BLaER1 treated with 17β-estradiol and CSF1 and Interleukin-3, amounts not matched to agents 10 nM and 100 nM (cell line): ENCODE measurements around the gene PHEX.
A peak's percentile ranks its signal among the peaks of the same experiment; 100 is the strongest.

Source experiments
- H3K27ac ChIP-seq, 11 experiments: shearing (Covaris generic); formaldehyde crosslinking; 2 replicates each; pipeline ENCODE4 v1.8.1; 2022
- H3K27me3 ChIP-seq, 11 experiments: shearing (Covaris generic); formaldehyde crosslinking; 2 replicates each; pipeline ENCODE4 v1.8.1; 2022
- H3K36me3 ChIP-seq, 11 experiments: shearing (Covaris generic); formaldehyde crosslinking; 2 replicates each; pipeline ENCODE4 v1.8.1; 2022
- H3K4me1 ChIP-seq, 10 experiments: shearing (Covaris generic); formaldehyde crosslinking; 2 replicates each; pipeline ENCODE4 v1.8.1; 2022
- H3K4me2 ChIP-seq, 11 experiments: shearing (Covaris generic); formaldehyde crosslinking; 2 replicates each; pipeline ENCODE4 v1.8.1; 2022
- H3K4me3 ChIP-seq, 10 experiments: shearing (Covaris generic); formaldehyde crosslinking; 2 replicates each; pipeline ENCODE4 v1.8.1; 2022
- H3K9ac ChIP-seq, 11 experiments: shearing (Covaris generic); formaldehyde crosslinking; 2 replicates each; pipeline ENCODE4 v1.8.1; 2022
- H3K9me3 ChIP-seq, 11 experiments: shearing (Covaris generic); formaldehyde crosslinking; replicated peaks in 1 of 11; 2 replicates each; pipeline ENCODE4 v1.8.1; 2022
- H4K20me1 ChIP-seq, 11 experiments: shearing (Covaris generic); formaldehyde crosslinking; 2 replicates each; pipeline ENCODE4 v1.8.1; 2022
- Cebpa-rat ChIP-seq, 11 experiments: shearing (Covaris generic); IDR thresholded peaks; 2 replicates each; pipeline ENCODE4 v1.8.1; 2022

The PHEX gene

GRCh38 chrX:22121161-22121560 is 89.0 kb downstream of the PHEX start:
- Histone ChIP-seq H3K4me1 (peaks cover 0 to 3% (median 0%) of the 10 kb centered on the region in 10 experiments; a peak in 5 of 20 replicates), H3K9me3 (no peaks in the 10 kb centered on the region), H3K9ac (no peak overlapping the region), H3K36me3 (no peaks in the 10 kb centered on the region), H3K4me3 (no peak overlapping the region), H3K27ac (no peak overlapping the region), H3K4me2 (no peak overlapping the region), H3K27me3 (no peaks in the 10 kb centered on the region), H4K20me1 (no peaks in the 10 kb centered on the region)
- no peak for TF ChIP-seq Cebpa-rat (IDR thresholded peaks at IDR 0.05)

DNA sequence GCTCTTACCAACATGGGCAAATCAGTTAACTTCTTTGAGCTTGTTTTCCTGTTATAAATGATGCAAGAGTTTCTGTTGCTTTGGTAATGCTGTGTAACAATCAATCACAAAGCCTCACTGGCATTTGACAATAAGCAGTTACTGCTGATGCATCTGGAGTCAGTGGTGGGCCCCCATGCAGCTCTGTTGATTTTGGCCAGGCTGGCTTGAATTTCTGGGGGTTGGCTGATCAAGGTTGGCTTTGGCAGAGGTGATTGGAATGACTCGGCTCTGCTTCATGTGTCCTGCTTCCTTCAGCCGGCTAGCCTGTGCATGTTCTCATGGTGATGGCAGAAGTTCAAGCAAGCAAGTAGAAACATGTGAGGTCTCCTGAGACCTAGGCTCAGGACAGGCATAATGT is 90.4 kb downstream of the PHEX start:
- Histone ChIP-seq H3K4me2 (no peak overlapping the region), H3K9ac (no peak overlapping the region), H3K9me3 (no peaks in the 10 kb centered on the region), H3K27ac (no peak overlapping the region), H3K36me3 (no peaks in the 10 kb centered on the region), H4K20me1 (no peaks in the 10 kb centered on the region), H3K27me3 (no peaks in the 10 kb centered on the region), H3K4me3 (no peak overlapping the region), H3K4me1 (peaks cover 0 to 16% (median 0%) of the 10 kb centered on the region in 10 experiments; a peak in 5 of 20 replicates)
- no peak for TF ChIP-seq Cebpa-rat (IDR thresholded peaks at IDR 0.05)

GRCh38 chrX:22124098-22124497 is 92.0 kb downstream of the PHEX start:
- H3K4me1 ChIP-seq: peaks cover 0 to 17% (median 0%) of the 10 kb centered on the region in 10 experiments; a peak in 5 of 20 replicates
- no peaks in the 10 kb centered on the region for H3K27me3 ChIP-seq
- no peaks in the 10 kb centered on the region for H4K20me1 ChIP-seq
- H3K9ac ChIP-seq: no peak overlapping the region
- no peaks in the 10 kb centered on the region for H3K9me3 ChIP-seq
- no peak overlapping the region for H3K4me3 ChIP-seq
- no peak for TF ChIP-seq Cebpa-rat (IDR thresholded peaks at IDR 0.05)
- no peak overlapping the region for H3K4me2 ChIP-seq
- H3K36me3 ChIP-seq: no peaks in the 10 kb centered on the region
- H3K27ac ChIP-seq: no peak overlapping the region

DNA sequence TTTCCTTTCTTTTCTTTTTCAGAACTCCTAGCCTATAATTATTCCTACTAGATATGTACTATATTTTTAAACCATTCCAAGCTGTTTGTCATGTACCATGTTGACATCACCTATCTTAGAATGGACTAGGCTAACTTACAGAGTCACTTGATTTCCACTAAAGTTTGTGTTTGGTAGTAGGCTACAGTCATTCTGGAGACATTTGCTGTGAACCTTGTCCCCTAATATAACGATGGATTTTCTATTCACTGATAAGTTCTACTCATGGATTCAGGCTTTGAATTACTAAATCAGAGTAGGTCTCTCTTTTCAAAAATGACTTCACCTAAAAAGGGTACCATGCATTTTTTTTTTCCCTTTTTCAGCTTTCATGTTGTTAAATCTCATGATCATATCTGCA is 93.4 kb downstream of the PHEX start:
- Histone ChIP-seq H3K4me3 (no peak overlapping the region), H3K4me2 (no peak overlapping the region), H3K9ac (no peak overlapping the region), H4K20me1 (no peaks in the 10 kb centered on the region), H3K27ac (no peak overlapping the region), H3K9me3 (no peaks in the 10 kb centered on the region), H3K27me3 (no peaks in the 10 kb centered on the region), H3K36me3 (no peaks in the 10 kb centered on the region), H3K4me1 (peaks cover 0 to 17% (median 0%) of the 10 kb centered on the region in 10 experiments; a peak in 5 of 20 replicates)
- TF ChIP-seq Cebpa-rat (IDR thresholded peaks at IDR 0.05): no peak

GRCh38 chrX:22126327-22126726 is 94.2 kb downstream of the PHEX start:
- no peaks in the 10 kb centered on the region for H3K27me3 ChIP-seq
- peak overlapping the region in 3 of 11 experiments; percentile 10 to 64 (median 50); a peak in 4 of 22 replicates for H3K4me2 ChIP-seq
- H3K4me3 ChIP-seq: no peak overlapping the region
- H3K9ac ChIP-seq: no peak overlapping the region
- TF ChIP-seq Cebpa-rat (IDR thresholded peaks at IDR 0.05): no peak
- H3K27ac ChIP-seq: no peak overlapping the region
- no peaks in the 10 kb centered on the region for H3K36me3 ChIP-seq
- H4K20me1 ChIP-seq: no peaks in the 10 kb centered on the region
- H3K9me3 ChIP-seq: no peaks in the 10 kb centered on the region
- H3K4me1 ChIP-seq: peaks cover 0 to 17% (median 0%) of the 10 kb centered on the region in 10 experiments; a peak in 5 of 20 replicates

DNA sequence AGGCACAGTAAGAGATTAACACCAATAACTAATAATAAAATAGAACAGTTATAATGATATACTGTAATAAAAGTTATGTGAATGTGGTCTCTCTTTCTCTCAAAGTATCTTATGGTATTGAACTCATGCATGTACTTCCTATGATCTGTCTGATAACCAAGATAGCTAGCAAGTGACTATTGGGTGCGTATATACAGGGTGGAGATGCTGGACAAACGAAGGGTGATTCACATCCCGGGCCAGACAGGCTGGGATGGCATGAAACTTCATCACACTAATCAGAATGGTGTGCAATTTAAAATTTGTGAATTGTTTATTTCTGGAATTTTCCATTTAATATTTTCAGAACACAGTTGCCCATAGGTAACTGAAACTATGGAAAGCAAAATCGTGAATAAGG is 96.8 kb downstream of the PHEX start:
- Histone ChIP-seq H3K4me1 (peaks cover 0 to 20% (median 0%) of the 10 kb centered on the region in 10 experiments; a peak in 5 of 20 replicates), H3K27me3 (no peaks in the 10 kb centered on the region), H4K20me1 (no peaks in the 10 kb centered on the region), H3K36me3 (no peaks in the 10 kb centered on the region), H3K9ac (no peak overlapping the region), H3K9me3 (peaks cover 0 to 3% (median 0%) of the 10 kb centered on the region in 11 experiments; a peak in 1 of 22 replicates), H3K4me3 (no peak overlapping the region), H3K4me2 (no peak overlapping the region), H3K27ac (no peak overlapping the region)
- no peak for TF ChIP-seq Cebpa-rat (IDR thresholded peaks at IDR 0.05)

DNA sequence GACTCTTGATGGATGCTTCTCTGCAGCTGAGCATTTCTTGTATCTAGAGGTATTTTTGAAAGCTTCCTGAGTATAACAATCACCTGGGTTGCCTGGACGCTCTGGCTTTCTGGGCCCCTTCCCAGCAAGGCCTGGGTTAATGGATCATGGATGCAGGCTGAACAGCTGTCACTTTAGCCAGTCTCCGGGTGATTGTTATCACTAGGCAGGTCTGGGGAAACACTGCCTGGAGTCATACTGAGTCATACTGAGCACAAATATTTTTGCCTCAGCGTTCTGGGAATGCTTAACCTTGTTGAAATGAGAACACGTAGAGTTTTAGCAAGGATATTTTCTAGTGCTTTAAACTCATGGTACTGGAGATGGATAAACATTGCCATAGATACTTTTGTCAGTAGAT is 102.6 kb downstream of the PHEX start:
- no peak for TF ChIP-seq Cebpa-rat (IDR thresholded peaks at IDR 0.05)
- Histone ChIP-seq H3K9ac (peak overlapping the region in 4 of 11 experiments; percentile 35 to 78 (median 55); a peak in 5 of 22 replicates), H3K4me2 (peak overlapping the region; percentile 45 to 88 (median 68); a peak in 19 of 22 replicates)

GRCh38 chrX:22135171-22135711 is 103.1 kb downstream of the PHEX start:
- peaks cover 0 to 3% (median 0%) of the 10 kb centered on the region in 11 experiments; a peak in 2 of 22 replicates for H3K9me3 ChIP-seq
- H3K4me2 ChIP-seq: peak overlapping the region; percentile 45 to 88 (median 68)
- peak overlapping the region in 8 of 11 experiments; percentile 10 to 78 (median 40); a peak in 11 of 22 replicates for H3K9ac ChIP-seq
- peak overlapping the region; percentile 6 to 84 (median 61); a peak in 21 of 22 replicates for H3K27ac ChIP-seq
- TF ChIP-seq Cebpa-rat (IDR thresholded peaks at IDR 0.05): no peak
- no peak overlapping the region for H3K4me3 ChIP-seq
- H3K4me1 ChIP-seq: peaks cover 29 to 45% (median 37%) of the 10 kb centered on the region in 10 experiments
- H4K20me1 ChIP-seq: no peaks in the 10 kb centered on the region
- H3K27me3 ChIP-seq: no peaks in the 10 kb centered on the region
- no peaks in the 10 kb centered on the region for H3K36me3 ChIP-seq

More for the DNA sequence above, 102.6 kb downstream of the PHEX start:
- H3K4me3 ChIP-seq: no peak overlapping the region
- peaks cover 29 to 45% (median 37%) of the 10 kb centered on the region in 10 experiments for H3K4me1 ChIP-seq
- H3K27ac ChIP-seq: peak overlapping the region; percentile 6 to 84 (median 61); a peak in 18 of 22 replicates
- H4K20me1 ChIP-seq: no peaks in the 10 kb centered on the region
- no peaks in the 10 kb centered on the region for H3K36me3 ChIP-seq
- no peaks in the 10 kb centered on the region for H3K27me3 ChIP-seq
- peaks cover 0 to 3% (median 0%) of the 10 kb centered on the region in 11 experiments; a peak in 2 of 22 replicates for H3K9me3 ChIP-seq

DNA sequence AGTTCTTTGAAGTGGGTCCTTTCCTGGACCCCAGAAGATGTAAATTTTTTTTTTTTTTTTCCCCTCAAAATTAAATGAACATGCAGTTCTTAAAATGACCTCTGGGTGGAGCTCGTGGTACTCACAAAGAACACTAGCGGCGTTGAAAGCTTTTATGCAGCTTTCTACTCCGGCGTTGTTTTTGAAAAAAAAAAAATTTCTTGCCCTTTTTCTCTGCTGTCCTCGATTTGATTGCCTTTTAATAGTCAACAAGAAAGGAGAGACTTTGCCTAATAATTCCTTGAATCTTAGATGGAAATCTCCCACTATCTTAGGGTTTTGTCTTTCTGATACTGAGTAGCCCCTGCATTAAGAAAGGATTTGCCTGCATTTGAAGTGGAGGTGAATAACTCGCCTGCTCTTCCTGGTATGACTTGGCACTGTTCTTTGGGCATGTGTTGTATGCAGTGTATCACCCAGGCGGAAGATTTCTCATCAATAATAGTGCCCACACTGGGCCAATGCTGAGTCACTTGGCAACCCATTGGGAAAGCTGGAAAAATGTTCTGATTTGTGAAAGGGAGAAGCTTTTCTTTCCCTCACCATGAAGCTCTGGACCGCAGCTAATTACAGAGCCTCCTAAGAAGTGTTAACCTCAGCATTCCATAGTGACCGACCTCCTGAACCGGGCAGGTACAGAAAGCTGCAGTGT is 104.0 kb downstream of the PHEX start:
- Histone ChIP-seq H3K9ac (peak overlapping the region in 8 of 11 experiments; percentile 3 to 78 (median 46); a peak in 11 of 22 replicates), H4K20me1 (no peaks in the 10 kb centered on the region), H3K4me1 (peaks cover 29 to 45% (median 37%) of the 10 kb centered on the region in 10 experiments), H3K27me3 (no peaks in the 10 kb centered on the region), H3K36me3 (no peaks in the 10 kb centered on the region), H3K4me2 (peak overlapping the region; percentile 29 to 88 (median 67); a peak in 21 of 22 replicates), H3K4me3 (no peak overlapping the region), H3K9me3 (peaks cover 0 to 3% (median 0%) of the 10 kb centered on the region in 11 experiments; a peak in 2 of 22 replicates), H3K27ac (peak overlapping the region in 9 of 11 experiments; percentile 18 to 84 (median 61); a peak in 15 of 22 replicates)
- TF ChIP-seq Cebpa-rat (IDR thresholded peaks at IDR 0.05): no peak
